MM.1S (cell line): Measurements from ENCODE around the gene KRTAP6-1.

Experiments
- EZH2 ChIP-seq: fragments of 300-600 bp; sonication (generic); optimal IDR thresholded peaks from 2 replicates; pipeline ENCODE3; 2017; ENCODE audit warnings: low read depth, mild to moderate bottlenecking, antibody characterized with exemption, low read length, mixed read lengths
- EZH2phosphoT487 ChIP-seq: fragments of 300-600 bp; sonication (generic); IDR thresholded peaks from 2 replicates; pipeline ENCODE4 v1.6.1; 2018; ENCODE audit warnings: antibody characterized with exemption, low read length
- TF ChIP-seq, protein P1 (sequence below): fragments of 300-600 bp; sonication (generic); IDR thresholded peaks from 2 replicates; pipeline ENCODE4 v1.5.1; 2016; ENCODE audit warnings: antibody characterized with exemption, low read length, mixed read lengths

DNA sequence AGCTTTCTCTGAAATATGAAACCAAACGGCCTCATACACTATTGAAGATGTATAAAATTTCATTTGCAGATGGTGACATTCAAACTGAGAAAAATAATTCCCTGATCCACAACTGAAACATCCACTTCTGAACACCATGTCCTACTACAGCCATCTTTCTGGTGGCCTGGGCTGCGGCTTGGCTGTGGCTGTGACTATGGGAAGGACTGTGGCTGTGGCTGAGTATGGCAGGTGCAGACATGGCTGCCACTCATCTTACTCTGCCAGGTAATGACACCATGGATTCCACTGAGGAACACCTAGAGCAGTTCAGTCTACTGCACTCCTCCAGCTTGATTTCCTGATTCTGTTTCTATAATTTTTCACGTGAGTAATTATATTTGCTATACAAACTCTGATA, 6.8 kb upstream of the KRTAP6-1 start, which contains the start of gene KRTAP20-4:
- TF ChIP-seq EZH2 (no peak), EZH2phosphoT487 (no peak)
- TF ChIP-seq, protein P1, sequence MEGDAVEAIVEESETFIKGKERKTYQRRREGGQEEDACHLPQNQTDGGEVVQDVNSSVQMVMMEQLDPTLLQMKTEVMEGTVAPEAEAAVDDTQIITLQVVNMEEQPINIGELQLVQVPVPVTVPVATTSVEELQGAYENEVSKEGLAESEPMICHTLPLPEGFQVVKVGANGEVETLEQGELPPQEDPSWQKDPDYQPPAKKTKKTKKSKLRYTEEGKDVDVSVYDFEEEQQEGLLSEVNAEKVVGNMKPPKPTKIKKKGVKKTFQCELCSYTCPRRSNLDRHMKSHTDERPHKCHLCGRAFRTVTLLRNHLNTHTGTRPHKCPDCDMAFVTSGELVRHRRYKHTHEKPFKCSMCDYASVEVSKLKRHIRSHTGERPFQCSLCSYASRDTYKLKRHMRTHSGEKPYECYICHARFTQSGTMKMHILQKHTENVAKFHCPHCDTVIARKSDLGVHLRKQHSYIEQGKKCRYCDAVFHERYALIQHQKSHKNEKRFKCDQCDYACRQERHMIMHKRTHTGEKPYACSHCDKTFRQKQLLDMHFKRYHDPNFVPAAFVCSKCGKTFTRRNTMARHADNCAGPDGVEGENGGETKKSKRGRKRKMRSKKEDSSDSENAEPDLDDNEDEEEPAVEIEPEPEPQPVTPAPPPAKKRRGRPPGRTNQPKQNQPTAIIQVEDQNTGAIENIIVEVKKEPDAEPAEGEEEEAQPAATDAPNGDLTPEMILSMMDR, result no peak
